ENCODE measurements around the gene FRYL.

FRYL gene

DNA sequence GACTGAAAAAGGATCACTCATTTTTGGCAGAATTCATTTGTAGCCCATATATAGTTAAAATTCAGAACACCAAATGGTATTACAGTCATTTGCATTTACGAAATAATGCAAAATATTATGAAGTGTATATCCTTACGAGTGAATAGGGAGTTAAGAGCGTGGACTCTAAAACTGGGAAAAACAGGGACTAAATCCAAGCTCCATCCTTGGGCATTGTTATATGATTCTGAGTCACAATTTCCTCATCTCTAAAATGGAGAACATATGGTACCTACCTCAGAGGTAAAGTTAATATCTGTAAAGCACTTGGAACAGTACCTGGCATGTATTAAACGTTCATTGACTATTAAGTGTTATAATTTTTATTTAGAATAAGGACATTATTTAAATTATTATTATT is 183.7 kb downstream of the FRYL start:
- H3K27me3 ChIP-seq (ENCODE audit: insufficient read depth, poor library complexity, severe bottlenecking): no peaks in the 10 kb centered on the region
- H3K27ac ChIP-seq (ENCODE audit: poor library complexity, severe bottlenecking): no peak overlapping the region
- no peaks in the 10 kb centered on the region for H3K9me3 ChIP-seq (ENCODE audit: severe bottlenecking)
- H3K4me3 ChIP-seq (ENCODE audit: severe bottlenecking): no peak overlapping the region
- DNase-seq (ENCODE audit: low spot score) (no peak), ATAC-seq (ENCODE audit: low read depth) (no peak)
- H3K4me1 ChIP-seq (ENCODE audit: insufficient read depth, poor library complexity, severe bottlenecking): no peaks in the 10 kb centered on the region
- peaks cover 52% of the 10 kb centered on the region for H3K36me3 ChIP-seq (ENCODE audit: low read depth)
- TF ChIP-seq CTCF (IDR thresholded peaks at IDR 0.05; ENCODE audit: poor library complexity, severe bottlenecking): no peak

DNA sequence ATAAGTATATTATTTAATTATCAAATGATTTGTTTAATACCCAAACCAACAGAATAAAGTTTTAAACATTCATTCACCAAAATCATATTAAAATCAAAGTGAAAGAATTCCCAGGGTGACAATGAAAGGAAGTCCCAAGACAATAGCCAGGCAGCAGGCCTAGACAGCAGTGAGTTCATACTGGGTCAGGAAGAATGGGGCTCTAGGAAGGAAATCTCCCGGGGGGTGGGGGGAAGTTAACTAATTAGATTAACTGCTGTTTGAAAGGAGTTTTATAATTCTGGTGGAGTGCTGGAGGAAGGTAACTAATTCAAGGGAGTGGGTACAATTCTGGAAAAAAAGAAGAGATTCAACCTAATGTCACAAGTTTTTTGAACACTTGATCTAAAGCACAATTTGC is 185.9 kb downstream of the FRYL start:
- TF ChIP-seq CTCF (IDR thresholded peaks at IDR 0.05; ENCODE audit: poor library complexity, severe bottlenecking): no peak
- no peaks in the 10 kb centered on the region for H3K4me1 ChIP-seq (ENCODE audit: insufficient read depth, poor library complexity, severe bottlenecking)
- no peak for DNase-seq (ENCODE audit: low spot score)
- no peak overlapping the region for H3K4me3 ChIP-seq (ENCODE audit: severe bottlenecking)
- H3K36me3 ChIP-seq (ENCODE audit: low read depth): peaks cover 43% of the 10 kb centered on the region
- H3K27ac ChIP-seq (ENCODE audit: poor library complexity, severe bottlenecking): no peak overlapping the region
- no peaks in the 10 kb centered on the region for H3K27me3 ChIP-seq (ENCODE audit: insufficient read depth, poor library complexity, severe bottlenecking)
- no peaks in the 10 kb centered on the region for H3K9me3 ChIP-seq (ENCODE audit: severe bottlenecking)
- ATAC-seq (ENCODE audit: low read depth): no peak

DNA sequence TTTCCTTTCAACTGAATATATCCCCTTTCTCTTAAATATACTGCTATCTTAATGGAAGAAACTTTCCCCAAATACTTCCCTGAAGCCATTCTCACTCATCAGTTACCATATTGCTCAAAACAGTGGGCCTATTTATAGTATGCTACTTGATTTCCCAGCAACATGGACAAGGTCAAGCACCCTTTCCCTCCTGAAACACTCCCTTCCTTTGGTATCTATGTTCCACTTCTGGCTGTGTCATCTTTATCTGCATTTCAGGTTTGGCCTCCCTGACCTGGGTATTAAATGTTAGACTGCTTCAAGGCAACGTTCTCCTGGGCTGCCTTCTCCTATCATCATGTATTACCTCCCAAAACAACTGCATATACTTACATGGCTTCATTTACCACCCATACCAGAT is 188.7 kb downstream of the FRYL start:
- H3K4me3 ChIP-seq (ENCODE audit: severe bottlenecking): no peak overlapping the region
- TF ChIP-seq CTCF (IDR thresholded peaks at IDR 0.05; ENCODE audit: poor library complexity, severe bottlenecking): no peak
- H3K9me3 ChIP-seq (ENCODE audit: severe bottlenecking): no peaks in the 10 kb centered on the region
- H3K36me3 ChIP-seq (ENCODE audit: low read depth): peaks cover 53% of the 10 kb centered on the region
- no peak overlapping the region for H3K27ac ChIP-seq (ENCODE audit: poor library complexity, severe bottlenecking)
- no peaks in the 10 kb centered on the region for H3K4me1 ChIP-seq (ENCODE audit: insufficient read depth, poor library complexity, severe bottlenecking)
- ATAC-seq (ENCODE audit: low read depth): no peak
- no peak for DNase-seq (ENCODE audit: low spot score)
- no peaks in the 10 kb centered on the region for H3K27me3 ChIP-seq (ENCODE audit: insufficient read depth, poor library complexity, severe bottlenecking)

DNA sequence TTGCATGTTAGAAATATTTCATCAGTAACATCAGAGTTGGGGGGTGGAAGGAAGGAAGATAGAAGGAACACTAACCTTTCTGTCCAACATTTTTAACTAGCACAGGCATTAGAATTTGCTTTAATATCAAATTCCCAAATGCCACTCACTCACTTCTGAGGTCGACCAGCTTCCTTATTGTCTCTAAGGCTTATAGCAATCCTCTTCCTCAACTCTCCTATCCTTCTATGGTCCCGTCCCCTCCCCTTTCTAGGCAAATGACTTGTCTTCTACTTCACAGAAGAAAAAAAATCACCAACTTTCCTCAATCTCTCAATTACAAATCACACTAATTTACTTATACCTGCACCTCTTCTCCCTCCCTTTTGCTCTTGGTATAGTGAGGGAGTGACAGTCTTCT is 189.2 kb downstream of the FRYL start:
- Histone ChIP-seq H3K9me3 (ENCODE audit: severe bottlenecking) (no peaks in the 10 kb centered on the region), H3K4me1 (ENCODE audit: insufficient read depth, poor library complexity, severe bottlenecking) (no peaks in the 10 kb centered on the region), H3K27me3 (ENCODE audit: insufficient read depth, poor library complexity, severe bottlenecking) (no peaks in the 10 kb centered on the region), H3K4me3 (ENCODE audit: severe bottlenecking) (no peak overlapping the region), H3K27ac (ENCODE audit: poor library complexity, severe bottlenecking) (no peak overlapping the region), H3K36me3 (ENCODE audit: low read depth) (peaks cover 57% of the 10 kb centered on the region)
- no peak for DNase-seq (ENCODE audit: low spot score)
- no peak for ATAC-seq (ENCODE audit: low read depth)
- no peak for TF ChIP-seq CTCF (IDR thresholded peaks at IDR 0.05; ENCODE audit: poor library complexity, severe bottlenecking)

- ATAC-seq (ENCODE audit: low read depth) (no peak), DNase-seq (ENCODE audit: low spot score) (no peak)
- Histone ChIP-seq H3K27ac (ENCODE audit: poor library complexity, severe bottlenecking) (no peak overlapping the region), H3K27me3 (ENCODE audit: insufficient read depth, poor library complexity, severe bottlenecking) (no peaks in the 10 kb centered on the region), H3K9me3 (ENCODE audit: severe bottlenecking) (no peaks in the 10 kb centered on the region), H3K36me3 (ENCODE audit: low read depth) (peaks cover 58% of the 10 kb centered on the region), H3K4me1 (ENCODE audit: insufficient read depth, poor library complexity, severe bottlenecking) (no peaks in the 10 kb centered on the region), H3K4me3 (ENCODE audit: severe bottlenecking) (no peak overlapping the region)
- TF ChIP-seq CTCF (IDR thresholded peaks at IDR 0.05; ENCODE audit: poor library complexity, severe bottlenecking): no peak
Observed at GRCh38 chr4:48589098-48589445, 191.0 kb downstream of the FRYL start.

All from RWPE2 (cell line).